ENCODE measurements around the gene CIRBP.

CIRBP gene

DNA sequence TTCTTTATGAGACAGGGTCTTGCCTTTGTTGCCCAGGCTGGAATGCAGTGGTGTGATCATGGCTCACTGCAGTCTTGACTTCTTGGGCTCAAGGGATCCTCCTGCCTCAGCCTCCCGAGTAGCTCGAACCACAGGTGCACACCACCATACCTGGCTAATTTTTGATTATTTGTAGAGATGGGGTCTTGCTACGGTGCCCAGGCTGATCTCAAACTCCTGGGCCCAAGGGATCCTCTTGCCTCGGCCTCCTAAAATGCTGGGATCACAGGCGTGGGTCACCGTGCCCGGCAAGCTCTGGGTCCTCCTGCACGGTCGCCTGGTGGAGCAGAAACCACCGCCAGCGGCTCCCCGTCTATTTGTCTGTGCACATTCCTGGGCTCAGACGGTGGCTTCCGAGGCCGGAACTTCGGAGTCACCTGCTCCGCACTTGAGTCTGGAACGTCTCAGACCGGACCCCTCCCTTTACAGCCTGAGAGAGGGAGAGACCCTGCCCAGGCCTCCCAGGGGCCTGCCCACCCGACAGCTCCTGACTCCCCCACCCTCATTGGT is 38.7 kb downstream of the CIRBP start:
- DNase-seq (ENCODE audit: low spot score) = no peak
- TF ChIP-seq, protein P1, sequence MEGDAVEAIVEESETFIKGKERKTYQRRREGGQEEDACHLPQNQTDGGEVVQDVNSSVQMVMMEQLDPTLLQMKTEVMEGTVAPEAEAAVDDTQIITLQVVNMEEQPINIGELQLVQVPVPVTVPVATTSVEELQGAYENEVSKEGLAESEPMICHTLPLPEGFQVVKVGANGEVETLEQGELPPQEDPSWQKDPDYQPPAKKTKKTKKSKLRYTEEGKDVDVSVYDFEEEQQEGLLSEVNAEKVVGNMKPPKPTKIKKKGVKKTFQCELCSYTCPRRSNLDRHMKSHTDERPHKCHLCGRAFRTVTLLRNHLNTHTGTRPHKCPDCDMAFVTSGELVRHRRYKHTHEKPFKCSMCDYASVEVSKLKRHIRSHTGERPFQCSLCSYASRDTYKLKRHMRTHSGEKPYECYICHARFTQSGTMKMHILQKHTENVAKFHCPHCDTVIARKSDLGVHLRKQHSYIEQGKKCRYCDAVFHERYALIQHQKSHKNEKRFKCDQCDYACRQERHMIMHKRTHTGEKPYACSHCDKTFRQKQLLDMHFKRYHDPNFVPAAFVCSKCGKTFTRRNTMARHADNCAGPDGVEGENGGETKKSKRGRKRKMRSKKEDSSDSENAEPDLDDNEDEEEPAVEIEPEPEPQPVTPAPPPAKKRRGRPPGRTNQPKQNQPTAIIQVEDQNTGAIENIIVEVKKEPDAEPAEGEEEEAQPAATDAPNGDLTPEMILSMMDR (IDR thresholded peaks at IDR 0.05; ENCODE audit: extremely low read depth, missing control alignments) = no peak

DNA sequence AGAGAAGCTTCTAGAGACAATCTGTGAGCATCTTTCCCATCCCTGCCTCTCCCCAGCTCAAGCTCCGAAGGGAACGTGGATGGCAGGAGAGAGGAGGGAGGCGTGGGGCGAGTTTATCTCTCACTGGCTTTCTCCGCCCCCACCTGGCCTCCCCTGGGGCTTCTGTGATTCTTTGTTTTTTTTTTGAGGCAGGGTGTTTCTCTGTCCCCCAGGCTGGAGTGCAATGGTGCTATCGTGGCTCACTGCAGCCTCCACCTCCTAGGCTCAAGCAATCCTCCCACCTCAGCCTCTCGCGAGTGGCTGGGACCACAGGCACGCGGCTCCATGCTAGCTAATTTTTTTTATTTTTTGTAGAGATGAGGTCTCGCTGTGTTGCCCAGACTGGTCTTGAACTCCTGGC is 39.6 kb downstream of the CIRBP start:
- TF ChIP-seq, protein P1 (IDR thresholded peaks at IDR 0.05; ENCODE audit: extremely low read depth, missing control alignments) = no peak
- no peak for DNase-seq (ENCODE audit: low spot score)

DNA sequence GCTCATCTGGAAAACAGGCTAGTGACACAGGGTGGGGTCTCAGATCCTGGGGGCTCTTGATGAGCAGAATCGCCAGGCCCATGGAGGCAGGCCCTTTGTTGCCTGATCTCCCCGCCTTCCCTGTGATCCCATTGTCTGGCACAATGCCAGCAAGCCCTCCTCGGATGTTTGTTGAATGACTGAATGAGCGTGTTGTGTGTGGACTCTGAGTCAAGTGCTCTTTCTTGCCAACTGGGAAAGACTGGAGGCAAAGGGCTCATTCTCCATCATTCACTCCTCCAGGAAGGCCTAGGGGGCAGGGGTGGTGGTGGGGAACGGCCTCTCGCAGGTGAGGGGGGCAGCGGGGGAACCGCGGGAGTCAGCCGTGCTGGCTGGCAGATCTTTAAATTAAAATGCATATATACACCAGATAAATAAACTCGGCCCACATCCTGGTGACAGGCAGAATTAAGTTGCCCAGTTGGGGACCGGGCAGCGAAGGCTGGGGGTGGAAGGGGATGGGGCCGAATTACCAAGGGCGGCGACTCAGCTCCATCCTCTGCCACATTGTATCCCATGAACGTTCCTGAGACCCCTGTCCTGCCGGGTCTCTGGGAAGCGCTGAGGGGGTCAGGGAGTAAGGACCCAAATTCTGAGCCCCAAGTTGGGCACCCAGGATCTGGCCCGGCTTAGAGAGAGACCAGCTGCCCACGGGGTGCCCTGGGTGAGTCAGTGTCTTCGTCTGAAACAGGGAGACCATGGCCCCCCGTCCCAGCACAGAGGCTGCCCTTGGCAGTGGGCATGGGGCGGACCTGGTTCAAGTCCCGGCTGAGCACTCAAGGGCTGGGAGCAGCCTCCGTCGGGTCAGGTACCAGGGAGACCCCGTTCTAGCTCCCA is 41.1 kb downstream of the CIRBP start:
- TF ChIP-seq, protein P1 (IDR thresholded peaks at IDR 0.05; ENCODE audit: extremely low read depth, missing control alignments) = no peak
- no peak for DNase-seq (ENCODE audit: low spot score)

DNA sequence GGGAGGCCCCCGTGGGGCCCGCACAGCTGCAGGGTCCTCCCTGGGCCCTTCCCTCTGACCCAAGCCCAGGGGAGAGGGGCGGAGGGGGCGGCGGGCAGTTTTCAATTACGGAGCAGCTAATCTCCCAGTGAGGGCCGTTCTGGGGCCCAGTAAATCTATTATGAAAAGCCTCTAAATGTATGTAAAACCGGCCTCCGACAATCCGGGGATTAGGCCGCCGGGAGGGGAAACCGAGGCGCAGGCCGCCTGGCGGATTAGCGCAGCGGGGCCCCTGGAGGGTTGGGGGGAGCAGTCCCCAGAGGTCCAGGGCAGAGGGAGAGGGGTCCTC is 41.7 kb downstream of the CIRBP start:
- DNase-seq (ENCODE audit: low spot score) = no peak
- TF ChIP-seq, protein P1 (IDR thresholded peaks at IDR 0.05; ENCODE audit: extremely low read depth, missing control alignments) = no peak

DNA sequence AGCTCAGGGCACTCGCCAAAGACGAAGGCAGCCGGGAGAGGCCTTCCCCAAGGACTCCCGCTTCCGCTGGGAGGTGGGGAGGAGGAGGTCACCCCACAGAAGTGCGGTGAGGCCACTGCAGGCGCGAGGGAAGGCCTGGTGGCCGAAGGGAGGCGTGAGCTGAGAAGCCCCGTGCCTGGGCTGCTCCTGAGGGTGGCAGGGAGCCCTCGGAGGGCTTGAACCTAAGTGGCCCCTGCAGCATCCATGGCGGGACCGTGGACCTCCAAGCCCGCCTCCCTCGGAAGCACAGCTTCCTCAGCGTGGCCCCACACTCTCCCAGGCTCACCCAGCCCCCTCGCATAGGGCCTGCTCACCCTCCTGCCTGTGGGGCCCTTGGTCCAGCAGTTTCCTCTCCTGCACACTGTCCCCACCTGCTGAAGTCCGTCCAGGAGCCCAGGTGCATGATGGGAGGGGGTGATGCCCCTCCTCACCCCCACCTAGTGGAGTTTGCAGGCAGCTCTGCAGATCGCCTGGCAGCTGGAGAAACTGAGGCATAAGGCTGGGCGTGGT is 42.5 kb downstream of the CIRBP start:
- TF ChIP-seq, protein P1 (IDR thresholded peaks at IDR 0.05; ENCODE audit: extremely low read depth, missing control alignments) = no peak
- no peak for DNase-seq (ENCODE audit: low spot score)

DNA sequence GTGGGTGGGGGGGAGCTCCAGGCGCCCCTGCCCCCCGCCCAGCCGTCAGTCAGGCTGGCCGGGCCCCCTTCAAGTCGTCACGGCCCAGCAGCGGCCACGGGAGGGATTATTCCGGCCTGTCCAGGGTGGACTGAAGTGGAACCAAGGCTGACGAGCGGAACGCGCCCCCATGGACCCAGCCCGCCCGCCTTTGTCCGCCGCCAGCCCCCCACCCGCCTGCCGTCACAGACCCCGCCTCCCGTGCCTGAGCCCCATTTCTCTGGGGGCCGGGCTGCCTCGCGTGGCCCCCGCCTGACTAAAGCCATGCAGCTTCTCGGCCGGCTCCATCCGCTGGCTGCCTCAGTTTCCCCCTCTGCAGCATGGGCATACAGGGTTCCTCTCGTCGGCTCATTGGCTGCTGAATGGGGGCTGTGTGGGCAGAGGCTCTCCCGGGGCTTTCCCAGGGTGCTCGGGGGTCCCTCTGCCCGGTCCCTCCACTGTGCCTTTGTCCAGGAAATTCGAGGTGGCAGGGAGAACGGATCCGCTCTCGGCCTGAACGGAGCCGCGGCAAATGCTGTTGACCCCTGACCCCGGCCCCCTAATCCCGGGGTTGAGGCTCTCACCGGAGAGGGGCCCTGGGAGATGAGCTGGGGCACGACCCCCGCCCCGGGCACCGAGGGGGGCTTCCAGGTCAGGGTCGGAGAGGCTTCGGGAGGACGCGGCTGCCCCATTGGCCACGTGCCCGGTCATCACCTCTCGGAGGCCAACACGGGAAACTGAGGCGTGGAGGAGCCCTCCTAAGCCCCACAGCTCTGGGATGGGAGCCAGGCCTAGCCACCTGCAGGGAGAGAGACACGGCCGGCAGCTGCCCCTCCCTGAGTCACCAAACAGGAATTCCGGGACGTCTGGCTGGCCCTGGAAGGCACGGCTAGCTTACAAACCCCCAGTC is 43.9 kb downstream of the CIRBP start:
- DNase-seq (ENCODE audit: low spot score) = no peak
- TF ChIP-seq, protein P1 (IDR thresholded peaks at IDR 0.05; ENCODE audit: extremely low read depth, missing control alignments) = no peak

Data from GM20000 (cell line).